ENCODE results near the gene TSPAN9.
A peak's percentile ranks its signal among the peaks of the same experiment; 100 is the strongest.

Gene TSPAN9

GRCh38 chr12:3267690-3268089, 190.5 kb downstream of the TSPAN9 start:
- DNase-seq (ENCODE audit: low read depth): no peak
- no peak overlapping the region for H3K4me3 ChIP-seq (ENCODE audit: low read depth, low read length)

DNA sequence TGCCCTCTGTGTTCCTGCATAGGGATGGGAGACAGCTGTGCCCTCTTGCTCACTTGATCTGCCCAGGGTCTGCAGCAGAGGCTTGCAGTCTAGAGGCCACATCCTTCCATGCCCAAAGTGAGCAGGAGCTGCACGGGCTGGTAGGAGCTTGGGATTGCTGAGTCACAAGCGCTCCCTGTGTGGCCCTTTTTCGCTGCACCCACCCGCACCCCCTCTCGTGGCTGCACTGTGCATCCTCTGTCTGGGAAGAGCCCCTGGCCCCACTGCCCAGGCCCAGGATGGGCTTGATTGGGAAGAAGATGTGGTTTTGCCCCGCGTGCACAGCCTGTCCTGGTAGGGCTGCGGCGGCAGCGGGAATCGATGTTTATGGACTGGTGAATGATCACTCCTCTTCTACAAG, 192.4 kb downstream of the TSPAN9 start:
- no peak for DNase-seq (ENCODE audit: low read depth)
- H3K4me3 ChIP-seq (ENCODE audit: low read depth, low read length): no peak overlapping the region
- TF ChIP-seq CTCF (conservative IDR thresholded peaks at IDR 0.05; ENCODE audit: low read depth, low read length): peak; percentile 12

More at GRCh38 chr12:3267690-3268089, 190.5 kb downstream of the TSPAN9 start:
- no peak for TF ChIP-seq CTCF (conservative IDR thresholded peaks at IDR 0.05; ENCODE audit: low read depth, low read length)

- no peak overlapping the region for H3K4me3 ChIP-seq (ENCODE audit: low read depth, low read length)
- DNase-seq (ENCODE audit: low read depth): no peak
- no peak for TF ChIP-seq CTCF (conservative IDR thresholded peaks at IDR 0.05; ENCODE audit: low read depth, low read length)
These were observed 194.0 kb downstream of the TSPAN9 start for GRCh38 chr12:3271146-3271545.

GRCh38 chr12:3271639-3272038, 194.5 kb downstream of the TSPAN9 start:
- no peak for DNase-seq (ENCODE audit: low read depth)
- H3K4me3 ChIP-seq (ENCODE audit: low read depth, low read length): no peak overlapping the region
- no peak for TF ChIP-seq CTCF (conservative IDR thresholded peaks at IDR 0.05; ENCODE audit: low read depth, low read length)

DNA sequence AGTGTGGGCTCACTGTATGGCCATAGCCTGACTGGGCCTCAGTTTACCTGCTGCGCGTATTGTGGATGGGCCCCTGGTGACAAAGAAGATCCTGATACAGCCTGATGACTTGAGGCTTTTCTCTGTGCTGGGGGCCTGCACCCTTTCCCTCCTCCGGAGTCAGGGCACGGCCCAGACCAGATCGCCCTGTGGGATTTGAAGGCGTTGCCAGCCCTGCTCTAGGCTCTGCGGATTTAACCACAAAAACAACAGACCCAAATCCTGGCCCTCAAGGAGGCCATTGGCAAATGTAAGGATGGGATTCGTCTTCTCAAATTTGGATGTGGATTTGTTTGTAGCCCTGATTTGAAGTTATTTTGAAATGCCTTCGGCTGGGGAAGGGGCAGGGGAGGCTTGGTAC, 195.8 kb downstream of the TSPAN9 start:
- no peak for TF ChIP-seq CTCF (conservative IDR thresholded peaks at IDR 0.05; ENCODE audit: low read depth, low read length)
- DNase-seq (ENCODE audit: low read depth): no peak
- H3K4me3 ChIP-seq (ENCODE audit: low read depth, low read length): no peak overlapping the region

GRCh38 chr12:3273409-3273853, 196.3 kb downstream of the TSPAN9 start:
- no peak overlapping the region for H3K4me3 ChIP-seq (ENCODE audit: low read depth, low read length)
- no peak for DNase-seq (ENCODE audit: low read depth)
- TF ChIP-seq CTCF (conservative IDR thresholded peaks at IDR 0.05; ENCODE audit: low read depth, low read length): no peak

GRCh38 chr12:3274664-3275063, 197.5 kb downstream of the TSPAN9 start:
- H3K4me3 ChIP-seq (ENCODE audit: low read depth, low read length): no peak overlapping the region
- DNase-seq (ENCODE audit: low read depth): no peak
- TF ChIP-seq CTCF (conservative IDR thresholded peaks at IDR 0.05; ENCODE audit: low read depth, low read length): no peak
